CD14-positive monocyte (primary cell): ENCODE data around the gene POLR2C. TPM values are rescaled to one million over a fixed set of nuclear protein-coding genes. Genes with fewer than 3 reads are reported as not detected.

Source experiments
- DNase-seq, 3 donors: peaks; one replicate each; pipeline ENCODE4 v3.0.0-alpha.2; 2011 to 2022
- H2AFZ ChIP-seq: 2 replicates; pipeline ENCODE4 v1.6.0; 2012; ENCODE audit warnings: mild to moderate bottlenecking, low read depth, low read length, inconsistent platforms; ENCODE audit not compliant: insufficient read depth, poor library complexity, severe bottlenecking
- H3K27ac ChIP-seq, 2 donors: 1 replicate in 1 of 2; 2 replicates in 1 of 2; pipeline ENCODE4 v1.5.1; 2012 to 2013; ENCODE audit warnings: low read length in 2 of 2, control low read depth in 1 of 2, inconsistent platforms in 1 of 2, low read depth in 1 of 2, mild to moderate bottlenecking in 1 of 2
- H3K27me3 ChIP-seq, 2 donors: one replicate each; pipeline versions ENCODE4 v1.6.0 to v1.6.1; 2011 to 2013; ENCODE audit warnings: low read length in 2 of 2; ENCODE audit not compliant: control insufficient read depth in 2 of 2, insufficient read depth in 2 of 2
- H3K36me3 ChIP-seq, 2 donors: replicated peaks in 1 of 2; 1 replicate in 1 of 2; 2 replicates in 1 of 2; pipeline versions ENCODE4 v1.5.1 to v1.6.1; 2012 to 2013; ENCODE audit warnings: low read length in 2 of 2, control low read depth in 1 of 2, inconsistent platforms in 1 of 2, mild to moderate bottlenecking in 1 of 2; ENCODE audit not compliant: insufficient read depth in 2 of 2, control insufficient read depth in 1 of 2
- H3K4me1 ChIP-seq, 2 donors: 1 replicate in 1 of 2; 2 replicates in 1 of 2; pipeline versions ENCODE4 v1.5.1 to v1.6.1; 2012 to 2013; ENCODE audit warnings: low read length in 2 of 2, control low read depth in 1 of 2, inconsistent platforms in 1 of 2, mild to moderate bottlenecking in 1 of 2, moderate library complexity in 1 of 2; ENCODE audit not compliant: insufficient read depth in 2 of 2, control insufficient read depth in 1 of 2
- H3K4me2 ChIP-seq: replicated peaks from 2 replicates; pipeline ENCODE3; 2012; ENCODE audit warnings: low read length, moderate library complexity, mild to moderate bottlenecking; ENCODE audit not compliant: poor library complexity, severe bottlenecking; ENCODE audit errors: extremely low read depth
- H3K4me3 ChIP-seq, 3 experiments: fragments of 200-600 bp in 1 of 3; sonication (generic) in 1 of 3; replicated peaks in 1 of 3; 1 replicate in 2 of 3; 2 replicates in 1 of 3; pipeline ENCODE4 v1.5.1; 2011 to 2013; ENCODE audit warnings: low read length in 3 of 3, mild to moderate bottlenecking in 3 of 3, control low read depth in 2 of 3, low read depth in 2 of 3, inconsistent platforms in 1 of 3, moderate library complexity in 1 of 3
- H3K79me2 ChIP-seq: 2 replicates; pipeline ENCODE4 v1.6.0; 2012; ENCODE audit warnings: mild to moderate bottlenecking, control low read depth, inconsistent platforms, low read length, moderate library complexity; ENCODE audit not compliant: insufficient read depth
- H3K9ac ChIP-seq: 2 replicates; pipeline ENCODE4 v1.6.0; 2017; ENCODE audit warnings: low read length, mild to moderate bottlenecking; ENCODE audit not compliant: insufficient read depth, poor library complexity, severe bottlenecking
- H3K9me3 ChIP-seq, 2 donors: replicated peaks in 1 of 2; 1 replicate in 1 of 2; 2 replicates in 1 of 2; pipeline versions ENCODE4 v1.5.1 to v1.6.1; 2012 to 2013; ENCODE audit warnings: low read length in 2 of 2, control low read depth in 1 of 2; ENCODE audit not compliant: control insufficient read depth in 1 of 2, insufficient read depth in 1 of 2
- H4K20me1 ChIP-seq: 2 replicates; pipeline ENCODE4 v1.6.0; 2012; ENCODE audit warnings: mild to moderate bottlenecking, low read length, control low read depth, moderate library complexity; ENCODE audit not compliant: insufficient read depth
- H3K27ac Mint-ChIP-seq, 7 donors: one replicate each; pipeline ENCODE4 v1.8.0; 2020; ENCODE audit warnings: mild to moderate bottlenecking in 7 of 7, mixed read lengths in 7 of 7, moderate library complexity in 6 of 7, inconsistent platforms in 2 of 7
- H3K27me3 Mint-ChIP-seq, 3 donors: one replicate each; pipeline ENCODE4 v1.8.0; 2021 to 2022; ENCODE audit warnings: low read depth in 3 of 3, mild to moderate bottlenecking in 3 of 3, mixed read lengths in 3 of 3, moderate library complexity in 3 of 3, inconsistent platforms in 1 of 3
- H3K36me3 Mint-ChIP-seq, 2 donors: one replicate each; pipeline ENCODE4 v1.8.0; 2020; ENCODE audit warnings: mixed read lengths in 2 of 2, inconsistent platforms in 1 of 2, mild to moderate bottlenecking in 1 of 2
- H3K4me1 Mint-ChIP-seq: one replicate; pipeline ENCODE4 v1.8.0; 2020; ENCODE audit warnings: mild to moderate bottlenecking, mixed read lengths
- H3K4me3 Mint-ChIP-seq, 2 donors: one replicate each; pipeline ENCODE4 v1.8.0; 2020; ENCODE audit warnings: mild to moderate bottlenecking in 2 of 2, mixed read lengths in 2 of 2, moderate library complexity in 1 of 2
- H3K9me3 Mint-ChIP-seq, 7 donors: one replicate each; pipeline ENCODE4 v1.8.0; 2020 to 2022; ENCODE audit warnings: mixed read lengths in 7 of 7, mild to moderate bottlenecking in 6 of 7, moderate library complexity in 6 of 7, inconsistent platforms in 2 of 7
- WGBS: methylation state at CpG from one replicate; pipeline ENCODE4 v1.1.5; 2013; ENCODE audit warnings: missing lambda C conversion rate; ENCODE audit not compliant: insufficient coverage; 5-methylcytosine and 5-hydroxymethylcytosine counted together
- intact Hi-C, 2 donors: fragments of 100-400 bp; cut with micrococcal nuclease; formaldehyde crosslinking; loops; one replicate each; pipeline versions ENCODE4 v1.15.0 to v1.15.1; 2023
- polyA plus RNA-seq, 3 donors: library from polyadenylated mRNA; depleted of rRNA in 1 of 3; unstranded in 2 of 3; stranded (reverse) in 1 of 3; fragments of 300-500 nt in 2 of 3; fragments of >200 nt in 1 of 3; fragmentation: Illumina TruSeq in 2 of 3; gene quantifications; 1 replicate in 2 of 3; 2 replicates in 1 of 3; pipeline ENCODE4 v1.2.3, GENCODE V29; 2012 to 2021
- TF ChIP-seq, protein P1 (sequence below): fragments of 200-600 bp; IDR thresholded peaks from one replicate; pipeline ENCODE4 v1.8.0; 2022; ENCODE audit warnings: antibody characterized with exemption, mild to moderate bottlenecking

The POLR2C gene
- polyA plus RNA-seq, 3 donors: 22.6 to 51.3 (median 24.4) TPM

DNA sequence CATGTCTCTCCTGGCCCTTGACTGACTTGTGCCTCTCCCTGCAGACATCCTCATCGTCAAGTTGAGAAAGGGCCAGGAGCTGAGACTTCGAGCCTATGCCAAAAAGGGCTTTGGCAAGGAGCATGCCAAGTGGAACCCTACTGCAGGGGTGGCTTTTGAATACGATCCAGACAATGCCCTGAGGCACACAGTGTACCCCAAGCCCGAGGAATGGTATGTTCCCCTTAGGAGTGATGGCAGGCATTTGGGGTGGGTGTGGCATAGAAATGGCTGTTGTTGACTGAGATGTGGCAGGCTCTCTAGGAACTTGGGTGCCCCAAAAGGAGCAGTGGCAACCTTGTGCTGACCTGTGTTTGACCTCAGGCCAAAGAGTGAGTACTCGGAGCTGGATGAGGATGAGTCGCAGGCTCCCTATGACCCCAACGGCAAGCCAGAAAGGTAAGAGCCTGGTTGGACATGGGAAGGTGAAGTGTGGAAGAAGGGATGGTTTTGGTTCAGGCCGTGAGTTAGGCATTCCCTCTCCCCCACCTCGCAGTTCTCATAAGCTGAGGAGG is 7.5 kb downstream of the POLR2C start:
- peaks cover 10% of the 10 kb centered on the region for H4K20me1 ChIP-seq
- WGBS: 98% methylated on average over 7 of the region's 9 CpGs
- H3K4me3 Mint-ChIP-seq: no peak overlapping the region
- H3K4me3 ChIP-seq: no peak overlapping the region
- TF ChIP-seq, protein P1, sequence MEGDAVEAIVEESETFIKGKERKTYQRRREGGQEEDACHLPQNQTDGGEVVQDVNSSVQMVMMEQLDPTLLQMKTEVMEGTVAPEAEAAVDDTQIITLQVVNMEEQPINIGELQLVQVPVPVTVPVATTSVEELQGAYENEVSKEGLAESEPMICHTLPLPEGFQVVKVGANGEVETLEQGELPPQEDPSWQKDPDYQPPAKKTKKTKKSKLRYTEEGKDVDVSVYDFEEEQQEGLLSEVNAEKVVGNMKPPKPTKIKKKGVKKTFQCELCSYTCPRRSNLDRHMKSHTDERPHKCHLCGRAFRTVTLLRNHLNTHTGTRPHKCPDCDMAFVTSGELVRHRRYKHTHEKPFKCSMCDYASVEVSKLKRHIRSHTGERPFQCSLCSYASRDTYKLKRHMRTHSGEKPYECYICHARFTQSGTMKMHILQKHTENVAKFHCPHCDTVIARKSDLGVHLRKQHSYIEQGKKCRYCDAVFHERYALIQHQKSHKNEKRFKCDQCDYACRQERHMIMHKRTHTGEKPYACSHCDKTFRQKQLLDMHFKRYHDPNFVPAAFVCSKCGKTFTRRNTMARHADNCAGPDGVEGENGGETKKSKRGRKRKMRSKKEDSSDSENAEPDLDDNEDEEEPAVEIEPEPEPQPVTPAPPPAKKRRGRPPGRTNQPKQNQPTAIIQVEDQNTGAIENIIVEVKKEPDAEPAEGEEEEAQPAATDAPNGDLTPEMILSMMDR: no peak
- H3K27me3 ChIP-seq: no peaks in the 10 kb centered on the region
- no peak overlapping the region for H3K9ac ChIP-seq
- peaks cover 0 to 5% (median 0%) of the 10 kb centered on the region in 7 donors for H3K9me3 Mint-ChIP-seq
- peaks cover 7% of the 10 kb centered on the region for H3K79me2 ChIP-seq
- peaks cover 68 to 73% of the 10 kb centered on the region in 2 donors for H3K36me3 Mint-ChIP-seq
- peaks cover 0 to 10% of the 10 kb centered on the region in 2 donors for H3K4me1 ChIP-seq
- peaks cover 66 to 74% of the 10 kb centered on the region in 2 donors for H3K36me3 ChIP-seq
- intact Hi-C loops: loop anchor here in 1 of 2 donors (10.0 kb wide), 1 partner anchor 265 kb away; the partner anchor contains the start of gene KATNB1
- H3K4me1 Mint-ChIP-seq: peaks cover 13% of the 10 kb centered on the region
- H3K9me3 ChIP-seq: no peaks in the 10 kb centered on the region
- no peak overlapping the region for H2AFZ ChIP-seq
- H3K27ac ChIP-seq: peak overlapping the region in 1 of 2 donors; percentile 11
- DNase-seq: no peak
- H3K27ac Mint-ChIP-seq: peak overlapping the region in 1 of 7 donors; percentile 18
- no peak overlapping the region for H3K4me2 ChIP-seq
- H3K27me3 Mint-ChIP-seq: peaks cover 0 to 2% (median 0%) of the 10 kb centered on the region in 3 donors

DNA sequence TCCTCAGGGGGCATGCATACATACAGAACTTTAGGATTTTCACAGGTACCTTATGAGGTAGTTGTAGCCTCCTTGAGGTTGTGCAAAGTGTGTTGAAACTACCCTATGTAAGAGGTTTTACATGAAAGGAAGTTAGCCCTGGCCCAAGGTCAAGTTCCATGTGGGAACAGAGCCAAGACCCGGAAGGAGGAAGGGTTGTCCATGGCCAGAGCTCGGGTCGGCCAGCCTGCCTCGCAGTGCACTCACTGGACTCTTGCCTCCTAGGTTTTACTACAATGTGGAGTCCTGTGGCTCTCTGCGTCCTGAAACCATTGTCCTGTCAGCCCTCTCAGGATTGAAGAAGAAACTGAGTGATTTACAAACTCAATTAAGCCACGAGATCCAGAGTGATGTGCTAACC is 8.2 kb downstream of the POLR2C start:
- Mint-ChIP-seq H3K36me3 (peaks cover 61 to 66% of the 10 kb centered on the region in 2 donors), H3K4me3 (no peak overlapping the region), H3K27me3 (peaks cover 2 to 5% (median 3%) of the 10 kb centered on the region in 3 donors), H3K9me3 (peaks cover 0 to 5% (median 0%) of the 10 kb centered on the region in 7 donors), H3K4me1 (peaks cover 12% of the 10 kb centered on the region), H3K27ac (peak overlapping the region in 3 of 7 donors; percentile 15 to 46 (median 28))
- no peaks in the 10 kb centered on the region for H3K9me3 ChIP-seq
- DNase-seq: no peak
- H2AFZ ChIP-seq: no peak overlapping the region
- WGBS: 65% methylated on average over 5 of the region's 6 CpGs
- H3K79me2 ChIP-seq: no peaks in the 10 kb centered on the region
- H3K4me2 ChIP-seq: no peak overlapping the region
- intact Hi-C loops: no loop called here
- peak overlapping the region in 1 of 2 donors; percentile 11 for H3K27ac ChIP-seq
- H3K27me3 ChIP-seq: no peaks in the 10 kb centered on the region
- no peak overlapping the region for H3K4me3 ChIP-seq
- peaks cover 60 to 67% of the 10 kb centered on the region in 2 donors for H3K36me3 ChIP-seq
- TF ChIP-seq, protein P1: no peak
- H3K9ac ChIP-seq: no peak overlapping the region
- H3K4me1 ChIP-seq: peaks cover 2 to 16% of the 10 kb centered on the region in 2 donors
- peaks cover 4% of the 10 kb centered on the region for H4K20me1 ChIP-seq
